ENCODE data around the gene LILRA1. TPM values are rescaled to one million over a fixed set of nuclear protein-coding genes. Genes with fewer than 3 reads are reported as not detected.
"Not testable (repeated sequence)": the region's sequence is repeated elsewhere in the genome, so short reads cannot be mapped to it uniquely, and the experiment has no call there.

Gene LILRA1
- total RNA-seq, 1 donor from 2014 or later = not detected

GRCh38 chr19:54624234-54624633 lies 30.8 kb downstream of the LILRA1 start:
- DNase-seq (ENCODE audit: low read depth in 2 of 2) = not testable (repeated sequence)

- not testable (repeated sequence) for DNase-seq (ENCODE audit: low read depth in 2 of 2)
Measured at GRCh38 chr19:54624934-54625730, 31.7 kb downstream of the LILRA1 start.

GRCh38 chr19:54626757-54627156 lies 33.3 kb downstream of the LILRA1 start:
- no peak for DNase-seq (ENCODE audit: low read depth in 2 of 2)

DNA sequence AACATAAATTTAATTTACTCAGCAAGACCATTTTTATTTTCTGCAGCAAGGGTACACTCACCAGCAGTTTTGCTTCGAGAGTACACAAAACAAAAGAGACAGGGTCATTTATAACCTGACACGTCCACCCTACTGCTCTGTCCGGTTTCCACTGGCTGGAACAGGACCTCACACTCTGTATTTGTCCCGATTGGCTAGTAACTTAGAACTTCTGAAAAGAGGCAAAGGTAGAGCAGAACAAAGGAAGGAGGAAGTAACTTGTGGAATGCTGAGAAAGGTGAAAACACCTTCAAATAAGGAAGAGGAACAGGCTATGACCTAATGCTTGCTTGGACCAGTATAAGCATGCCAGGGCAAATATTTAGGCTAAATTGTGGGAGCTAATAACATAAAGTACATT lies 34.5 kb downstream of the LILRA1 start:
- DNase-seq (ENCODE audit: low read depth in 2 of 2) = not testable (repeated sequence)

DNA sequence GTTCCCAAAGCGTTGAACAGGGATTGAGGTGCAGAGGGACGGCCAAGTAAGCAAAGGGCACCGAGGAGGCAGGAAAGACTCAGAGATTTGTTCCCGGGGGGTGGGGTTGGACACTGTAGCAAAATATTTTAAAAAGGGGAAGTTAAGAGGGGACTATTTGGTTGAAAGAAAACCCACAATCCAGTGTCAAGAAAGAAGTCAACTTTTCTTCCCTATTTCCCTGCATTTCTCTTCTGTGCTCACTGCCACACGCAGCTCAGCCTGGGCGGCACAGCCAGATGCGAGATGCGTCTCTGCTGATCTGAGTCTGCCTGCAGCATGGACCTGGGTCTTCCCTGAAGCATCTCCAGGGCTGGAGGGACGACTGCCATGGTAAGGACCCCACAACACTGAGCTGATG lies 36.8 kb downstream of the LILRA1 start, which contains the start of gene LILRB1:
Gene LILRB1, plus strand, starts transcription at position 223 of the 400 bp plus-strand sequence. CDS start 590 bp downstream, outside the sequence.
- DNase-seq (ENCODE audit: low read depth in 2 of 2) = not testable (repeated sequence)

DNA sequence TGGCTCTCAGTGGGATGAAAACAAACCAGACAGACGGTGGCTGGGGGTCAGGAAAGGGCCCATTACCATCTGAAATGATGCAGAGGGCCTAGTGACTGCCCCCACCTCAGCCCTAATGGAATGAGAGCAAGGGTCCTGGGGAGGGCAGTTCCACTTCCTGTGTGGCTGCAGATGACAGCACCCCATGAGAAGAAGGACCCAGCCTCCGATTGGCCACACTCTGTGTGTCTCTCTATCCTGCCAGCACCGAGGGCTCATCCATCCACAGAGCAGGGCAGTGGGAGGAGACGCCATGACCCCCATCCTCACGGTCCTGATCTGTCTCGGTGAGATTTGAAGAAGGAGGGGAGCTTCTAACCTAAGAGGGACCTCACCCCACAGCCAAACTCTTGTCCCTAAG lies 37.4 kb downstream of the LILRA1 start:
- no peak for DNase-seq (ENCODE audit: low read depth in 2 of 2)

DNA sequence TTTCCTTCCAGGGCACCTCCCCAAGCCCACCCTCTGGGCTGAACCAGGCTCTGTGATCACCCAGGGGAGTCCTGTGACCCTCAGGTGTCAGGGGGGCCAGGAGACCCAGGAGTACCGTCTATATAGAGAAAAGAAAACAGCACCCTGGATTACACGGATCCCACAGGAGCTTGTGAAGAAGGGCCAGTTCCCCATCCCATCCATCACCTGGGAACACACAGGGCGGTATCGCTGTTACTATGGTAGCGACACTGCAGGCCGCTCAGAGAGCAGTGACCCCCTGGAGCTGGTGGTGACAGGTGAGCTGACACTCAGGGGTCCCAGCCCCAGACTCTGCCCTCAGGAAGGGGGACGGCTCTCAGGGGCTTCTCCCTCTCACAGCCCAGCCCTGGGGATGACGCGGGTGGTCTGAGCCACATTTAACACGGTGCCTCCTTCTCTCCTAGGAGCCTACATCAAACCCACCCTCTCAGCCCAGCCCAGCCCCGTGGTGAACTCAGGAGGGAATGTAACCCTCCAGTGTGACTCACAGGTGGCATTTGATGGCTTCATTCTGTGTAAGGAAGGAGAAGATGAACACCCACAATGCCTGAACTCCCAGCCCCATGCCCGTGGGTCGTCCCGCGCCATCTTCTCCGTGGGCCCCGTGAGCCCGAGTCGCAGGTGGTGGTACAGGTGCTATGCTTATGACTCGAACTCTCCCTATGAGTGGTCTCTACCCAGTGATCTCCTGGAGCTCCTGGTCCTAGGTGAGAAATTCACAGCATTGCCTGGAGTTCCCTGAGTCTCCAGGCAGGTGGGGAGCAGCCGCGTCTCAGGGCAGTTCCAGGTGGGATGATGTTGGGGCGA lies 38.3 kb downstream of the LILRA1 start:
- not testable (repeated sequence) for DNase-seq (ENCODE audit: low read depth in 2 of 2)

DNA sequence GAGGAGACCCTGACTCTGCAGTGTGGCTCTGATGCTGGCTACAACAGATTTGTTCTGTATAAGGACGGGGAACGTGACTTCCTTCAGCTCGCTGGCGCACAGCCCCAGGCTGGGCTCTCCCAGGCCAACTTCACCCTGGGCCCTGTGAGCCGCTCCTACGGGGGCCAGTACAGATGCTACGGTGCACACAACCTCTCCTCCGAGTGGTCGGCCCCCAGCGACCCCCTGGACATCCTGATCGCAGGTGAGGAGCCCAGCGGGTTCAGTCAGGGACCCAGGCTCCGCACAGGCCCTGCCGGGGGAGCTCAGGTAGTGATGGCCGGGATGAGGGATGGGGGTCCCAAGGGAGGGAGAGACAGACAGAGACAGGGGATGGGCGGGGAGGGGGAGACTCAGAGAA lies 39.1 kb downstream of the LILRA1 start:
- not testable (repeated sequence) for DNase-seq (ENCODE audit: low read depth in 2 of 2)

- DNase-seq (ENCODE audit: low read depth in 2 of 2) = no peak
Measured at GRCh38 chr19:54633401-54633800, 40.0 kb downstream of the LILRA1 start.

GRCh38 chr19:54636081-54636480 lies 42.6 kb downstream of the LILRA1 start:
- DNase-seq (ENCODE audit: low read depth in 2 of 2) = not testable (repeated sequence)

GRCh38 chr19:54638683-54639082 lies 45.3 kb downstream of the LILRA1 start:
- no peak for DNase-seq (ENCODE audit: low read depth in 2 of 2)

DNA sequence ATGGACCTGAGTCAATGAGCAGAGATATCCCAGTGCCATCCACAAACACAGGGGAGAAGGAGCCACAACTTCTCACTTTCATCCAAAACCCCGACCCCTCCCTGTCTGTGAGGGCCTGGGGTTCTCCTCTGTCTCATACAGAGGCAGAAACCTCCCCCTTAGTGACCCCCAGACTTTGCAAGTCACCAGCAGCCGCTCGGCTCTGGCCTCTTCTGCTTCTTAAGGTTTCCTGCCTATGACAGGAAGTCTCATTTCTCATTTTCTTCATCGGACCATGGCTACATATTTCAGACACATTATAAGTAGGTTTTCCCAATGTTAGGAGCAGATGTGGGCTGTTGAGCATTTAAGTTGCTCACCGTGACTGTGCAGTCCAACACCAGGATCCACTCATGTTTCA lies 49.5 kb downstream of the LILRA1 start:
- DNase-seq (ENCODE audit: low read depth in 2 of 2) = not testable (repeated sequence)

DNA sequence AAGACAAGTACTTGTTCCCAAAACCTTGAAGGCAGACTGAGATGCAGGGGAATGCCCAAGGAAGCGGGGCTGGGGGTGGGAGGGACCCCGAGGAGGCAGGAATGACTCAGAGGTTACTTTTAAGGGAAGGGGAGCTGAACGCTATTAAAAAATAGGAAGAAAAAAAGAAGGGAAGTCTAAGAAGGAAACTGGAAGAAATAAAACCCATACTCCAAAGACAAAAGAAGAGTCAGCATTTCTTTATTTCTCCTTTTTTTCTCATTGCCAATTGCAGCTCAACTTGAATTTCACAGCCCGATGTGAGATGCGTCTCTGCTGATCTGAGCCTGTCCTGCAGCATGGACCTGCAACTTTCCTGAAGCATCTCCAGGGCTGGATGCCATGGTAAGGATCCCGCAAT lies 50.2 kb downstream of the LILRA1 start:
- DNase-seq (ENCODE audit: low read depth in 2 of 2) = not testable (repeated sequence)

DNA sequence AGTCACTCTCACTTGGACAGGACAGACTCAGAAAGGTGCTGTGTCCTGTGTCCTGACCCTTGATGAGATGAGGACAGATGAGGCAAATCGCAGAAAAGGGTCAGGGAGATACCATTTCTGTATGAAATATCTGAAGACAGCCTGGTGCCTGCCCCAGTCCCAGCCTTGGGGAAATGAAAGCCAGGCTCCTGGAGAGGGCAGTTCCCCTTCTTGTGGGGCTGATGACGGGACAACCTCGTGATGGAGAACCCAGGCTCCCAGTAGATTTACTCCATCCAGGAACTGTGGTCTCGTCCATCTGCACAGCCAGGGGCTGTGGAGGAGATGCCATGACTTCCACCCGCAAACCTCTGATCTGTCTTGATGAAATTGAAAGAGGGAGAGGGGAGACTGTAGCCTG lies 50.6 kb downstream of the LILRA1 start:
- no peak for DNase-seq (ENCODE audit: low read depth in 2 of 2)

GRCh38 chr19:54646331-54646841 lies 53.0 kb downstream of the LILRA1 start:
- no peak for DNase-seq (ENCODE audit: low read depth in 2 of 2)

GRCh38 chr19:54648129-54648528 lies 54.7 kb downstream of the LILRA1 start:
- no peak for DNase-seq (ENCODE audit: low read depth in 2 of 2)

GRCh38 chr19:54650108-54650655 lies 56.8 kb downstream of the LILRA1 start:
- no peak for DNase-seq (ENCODE audit: low read depth in 2 of 2)

Other genes with a start within 250 kb of the LILRA1 start
- not detected in 2 replicates for gene LAIR1, start 228.7 kb upstream of the LILRA1 start, total RNA-seq
- gene TTYH1, start 178.2 kb upstream of the LILRA1 start, total RNA-seq = not detected in 2 replicates
- gene LENG8, start 144.4 kb upstream of the LILRA1 start, total RNA-seq = 12.6 and 21.8 TPM in 2 replicates
- 3.3 and 5.0 TPM in 2 replicates for gene LENG9, start 129.9 kb upstream of the LILRA1 start, total RNA-seq
- gene CDC42EP5, start 120.3 kb upstream of the LILRA1 start, total RNA-seq = 53.2 and 124 TPM in 2 replicates
- not detected in 2 replicates for gene LAIR2, start 90.8 kb upstream of the LILRA1 start, total RNA-seq
- not detected in 2 replicates for gene LILRA2, start 19.8 kb upstream of the LILRA1 start, total RNA-seq
- gene LILRB1, start 36.9 kb downstream of the LILRA1 start, total RNA-seq = not detected in 2 replicates
- not detected in 2 replicates for gene LILRB4, start 69.4 kb downstream of the LILRA1 start, total RNA-seq
- not detected in 2 replicates for gene KIR3DL3, start 130.8 kb downstream of the LILRA1 start, total RNA-seq
- not detected in 2 replicates for gene KIR2DL3, start 144.9 kb downstream of the LILRA1 start, total RNA-seq
- gene KIR2DL1, start 176.2 kb downstream of the LILRA1 start, total RNA-seq = not detected in 2 replicates
- gene KIR2DL4, start 210.0 kb downstream of the LILRA1 start, total RNA-seq = not detected in 2 replicates
- not detected in 2 replicates for gene KIR3DL1, start 222.8 kb downstream of the LILRA1 start, total RNA-seq
- not detected in 2 replicates for gene KIR2DS4, start 239.0 kb downstream of the LILRA1 start, total RNA-seq